ENCODE results near the gene ANKRD2. TPM values are rescaled to one million over a fixed set of nuclear protein-coding genes. Genes with fewer than 3 reads are reported as not detected.

The ANKRD2 gene
- total and polyA plus RNA-seq, 2 donors (not counting 3 experiments of a cell fraction or from before 2014, with no cell fraction given), result 1.6 to 1.8 TPM

DNA sequence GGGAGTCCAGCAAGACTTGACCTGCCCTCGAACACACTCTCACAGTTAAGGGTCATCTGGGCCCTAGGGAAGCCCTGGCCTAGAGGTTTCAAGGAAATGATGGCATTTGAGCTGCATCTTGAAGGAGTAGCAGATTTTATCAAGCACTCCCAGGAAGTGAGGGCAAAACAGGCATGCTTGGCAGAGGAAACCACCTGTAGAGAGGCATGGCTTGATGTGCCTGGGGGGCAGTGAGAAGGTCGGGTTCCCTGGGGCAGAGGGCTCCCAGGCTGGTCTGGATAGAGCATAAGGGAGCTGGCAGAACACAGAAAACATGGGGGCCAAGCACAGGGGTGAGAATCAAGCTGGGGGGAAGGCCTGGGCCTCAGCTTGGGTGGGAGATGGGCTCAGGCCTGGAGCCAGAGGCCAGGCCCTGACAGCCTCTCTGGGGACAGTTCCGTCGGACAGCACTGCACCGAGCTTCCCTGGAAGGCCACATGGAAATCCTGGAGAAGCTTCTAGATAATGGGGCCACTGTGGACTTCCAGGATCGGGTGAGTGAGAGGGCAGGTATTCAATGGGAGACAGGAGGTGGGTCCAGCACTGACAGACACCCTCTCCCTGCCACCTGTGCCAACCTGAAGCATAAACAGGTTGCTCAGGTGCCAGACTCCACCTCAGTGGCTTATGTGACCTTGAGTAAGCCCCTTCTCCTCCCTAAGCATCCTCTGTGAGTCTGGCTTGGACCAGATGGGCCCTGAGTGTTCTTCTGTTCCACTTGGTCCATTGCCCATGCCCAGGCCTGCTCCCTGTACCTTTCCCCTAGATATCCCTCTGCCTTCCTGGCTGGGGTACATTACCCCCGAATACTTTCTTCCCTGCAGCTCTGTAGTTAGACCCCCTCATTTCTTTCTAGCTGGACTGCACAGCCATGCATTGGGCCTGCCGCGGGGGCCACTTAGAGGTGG, 8.1 kb downstream of the ANKRD2 start:
- no peaks in the 10 kb centered on the region for H4K20me1 ChIP-seq (replicated peaks; ENCODE audit: control insufficient read depth, extremely low read depth, insufficient read depth, low read length)
- intact Hi-C loops (cut with micrococcal nuclease) (no loop called here), dilution Hi-C loops (cut with MboI; ENCODE audit: extremely low pct_ligation_motif_present, low sequenced_read_pairs) (no loop called here)
- POLR2A ChIA-PET, result interaction anchor here (1.8 kb wide), 1 partner anchor 16 kb away, joined by 4 read pairs; no protein-coding TSS in a partner anchor
- H3K9me3 ChIP-seq (replicated peaks; ENCODE audit: control insufficient read depth, insufficient read depth, low read length), result no peaks in the 10 kb centered on the region
- H3K27ac ChIP-seq (ENCODE audit: insufficient read depth, low read depth, low read length), result no peak overlapping the region
- H3K4me3 ChIP-seq (replicated peaks in 1 of 3; ENCODE audit: insufficient read depth in 1 of 3, low read depth in 1 of 3, low read length in 3 of 3), result no peak overlapping the region
- DNase-seq (ENCODE audit: low read depth, low spot score) (no peak), FAIRE-seq (no peak)
- H3K36me3 ChIP-seq (ENCODE audit: control insufficient read depth in 2 of 2, extremely low read depth in 1 of 2, insufficient read depth in 2 of 2, low read length in 2 of 2), result no peaks in the 10 kb centered on the region
- no peak overlapping the region for H3K4me2 ChIP-seq (ENCODE audit: insufficient read depth, low read length)
- CTCF ChIA-PET, result interaction anchor here (1.0 to 1.7 kb wide), 5 partner anchors 16 to 47 kb away, joined by 3 to 5 read pairs (median 3); no protein-coding TSS in a partner anchor
- BruUV-seq (replicated peaks), result no TSS peak
- H3K79me2 ChIP-seq (ENCODE audit: control insufficient read depth, insufficient read depth, low read length), result no peaks in the 10 kb centered on the region
- no peaks in the 10 kb centered on the region for H3K9me1 ChIP-seq (replicated peaks; ENCODE audit: control insufficient read depth, extremely low read depth, insufficient read depth, low read length)
- no peaks in the 10 kb centered on the region for H3K27me3 ChIP-seq (ENCODE audit: control insufficient read depth in 2 of 2, insufficient read depth in 2 of 2, low read length in 2 of 2)
- no peak overlapping the region for H2AFZ ChIP-seq (ENCODE audit: low read depth, low read length)
- no peaks in the 10 kb centered on the region for H3K4me1 ChIP-seq (ENCODE audit: control insufficient read depth, extremely low read depth, insufficient read depth, low read length)
- TF ChIP-seq EZH2 (IDR thresholded peaks at IDR 0.05; ENCODE audit: borderline replicate concordance, low read depth, low read length, severe bottlenecking) (no peak), JUN (IDR thresholded peaks at IDR 0.05; ENCODE audit: borderline replicate concordance, insufficient read depth, insufficient read length, low read depth) (no peak), POLR2A (IDR thresholded peaks at IDR 0.05; ENCODE audit: low read depth, low read length) (no peak), MYC (IDR thresholded peaks at IDR 0.05; ENCODE audit: low read depth, low read length) (no peak), FOS (IDR thresholded peaks at IDR 0.05; ENCODE audit: borderline replicate concordance, insufficient read depth, low read length) (no peak), POLR2AphosphoS5 (IDR thresholded peaks at IDR 0.05; ENCODE audit: insufficient read depth, low read depth, low read length) (no peak), GATA2 (IDR thresholded peaks at IDR 0.05; ENCODE audit: insufficient read depth, insufficient read length, low read depth, low read length) (no peak)
- TF ChIP-seq, protein P1, sequence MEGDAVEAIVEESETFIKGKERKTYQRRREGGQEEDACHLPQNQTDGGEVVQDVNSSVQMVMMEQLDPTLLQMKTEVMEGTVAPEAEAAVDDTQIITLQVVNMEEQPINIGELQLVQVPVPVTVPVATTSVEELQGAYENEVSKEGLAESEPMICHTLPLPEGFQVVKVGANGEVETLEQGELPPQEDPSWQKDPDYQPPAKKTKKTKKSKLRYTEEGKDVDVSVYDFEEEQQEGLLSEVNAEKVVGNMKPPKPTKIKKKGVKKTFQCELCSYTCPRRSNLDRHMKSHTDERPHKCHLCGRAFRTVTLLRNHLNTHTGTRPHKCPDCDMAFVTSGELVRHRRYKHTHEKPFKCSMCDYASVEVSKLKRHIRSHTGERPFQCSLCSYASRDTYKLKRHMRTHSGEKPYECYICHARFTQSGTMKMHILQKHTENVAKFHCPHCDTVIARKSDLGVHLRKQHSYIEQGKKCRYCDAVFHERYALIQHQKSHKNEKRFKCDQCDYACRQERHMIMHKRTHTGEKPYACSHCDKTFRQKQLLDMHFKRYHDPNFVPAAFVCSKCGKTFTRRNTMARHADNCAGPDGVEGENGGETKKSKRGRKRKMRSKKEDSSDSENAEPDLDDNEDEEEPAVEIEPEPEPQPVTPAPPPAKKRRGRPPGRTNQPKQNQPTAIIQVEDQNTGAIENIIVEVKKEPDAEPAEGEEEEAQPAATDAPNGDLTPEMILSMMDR (IDR thresholded peaks at IDR 0.05; ENCODE audit: extremely low read depth in 1 of 2, insufficient read depth in 1 of 2, low read depth in 1 of 2, low read length in 2 of 2), result no peak
- TF ChIP-seq, protein P2, sequence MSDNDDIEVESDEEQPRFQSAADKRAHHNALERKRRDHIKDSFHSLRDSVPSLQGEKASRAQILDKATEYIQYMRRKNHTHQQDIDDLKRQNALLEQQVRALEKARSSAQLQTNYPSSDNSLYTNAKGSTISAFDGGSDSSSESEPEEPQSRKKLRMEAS (IDR thresholded peaks at IDR 0.05; ENCODE audit: insufficient read depth, insufficient read length), result no peak
- no peak overlapping the region for H3K9ac ChIP-seq (replicated peaks; ENCODE audit: extremely low read depth, insufficient read depth, low read length)

Measured in endothelial cell of umbilical vein (primary cell).